NCI-H1092 treated with DMSO at 0.1 percent for 48 hours (cell line): Measurements from ENCODE around the gene DZANK1.
"Not testable (repeated sequence)": the region's sequence is repeated elsewhere in the genome, so short reads cannot be mapped to it uniquely, and the experiment has no call there.

Source experiments
- DNase-seq: peaks from one replicate; lab custom pipeline; 2025; lab: John Stamatoyannopoulos, UW

DZANK1 gene

GRCh38 chr20:18466894-18467730, at the start of gene DZANK1, which contains the start of gene POLR3F:
Gene DZANK1 (minus strand): TSS chr20:18467030. CDS start chr20:18465358, 1,672 bp downstream.
Gene POLR3F (plus strand): TSS chr20:18467390. CDS start chr20:18467507, 117 bp downstream.
- peak; percentile 96 for DNase-seq

- no peak for DNase-seq
Measured at GRCh38 chr20:18515973-18516372, 49.1 kb upstream of the DZANK1 start.

GRCh38 chr20:18514127-18514526, 47.3 kb upstream of the DZANK1 start:
- DNase-seq: no peak

GRCh38 chr20:18513208-18513607, 46.4 kb upstream of the DZANK1 start:
- DNase-seq: no peak

GRCh38 chr20:18511571-18511970, 44.7 kb upstream of the DZANK1 start:
- DNase-seq: no peak

GRCh38 chr20:18507218-18508191, 40.7 kb upstream of the DZANK1 start, which contains the start of gene SEC23B:
Gene SEC23B (plus strand): TSS chr20:18507940. CDS start chr20:18510836, 2,896 bp downstream.
- peak; percentile 99 for DNase-seq

GRCh38 chr20:18506744-18507143, 39.9 kb upstream of the DZANK1 start:
- no peak for DNase-seq

- DNase-seq: no peak
Measured at GRCh38 chr20:18504479-18505060, 37.7 kb upstream of the DZANK1 start.

- not testable (repeated sequence) for DNase-seq
Measured at GRCh38 chr20:18501672-18502071, 34.8 kb upstream of the DZANK1 start.

GRCh38 chr20:18497603-18498002, 30.8 kb upstream of the DZANK1 start:
- DNase-seq: no peak

- DNase-seq: peak; percentile 81
Measured at GRCh38 chr20:18496740-18497592, 30.1 kb upstream of the DZANK1 start, which contains the start of gene RBBP9. Gene RBBP9 (minus strand): TSS chr20:18497225. CDS start chr20:18497167, 58 bp downstream.

- no peak for DNase-seq
Measured at GRCh38 chr20:18496042-18496441, 29.2 kb upstream of the DZANK1 start.

GRCh38 chr20:18488301-18488700, 21.5 kb upstream of the DZANK1 start:
- no peak for DNase-seq

- DNase-seq: no peak
Measured at GRCh38 chr20:18481596-18481995, 14.8 kb upstream of the DZANK1 start.

GRCh38 chr20:18477821-18478220, 11.0 kb upstream of the DZANK1 start:
- no peak for DNase-seq

- DNase-seq: no peak
Measured at GRCh38 chr20:18477218-18477617, 10.4 kb upstream of the DZANK1 start.

GRCh38 chr20:18466574-18466893, 296 bp downstream of the DZANK1 start:
- no peak for DNase-seq

- DNase-seq: no peak
Measured at GRCh38 chr20:18465536-18466200, 1.2 kb downstream of the DZANK1 start.

GRCh38 chr20:18456600-18456999, 10.2 kb downstream of the DZANK1 start:
- DNase-seq: no peak

- DNase-seq: peak; percentile 12
Measured at GRCh38 chr20:18443886-18444285, 22.9 kb downstream of the DZANK1 start.

- DNase-seq: no peak
Measured at GRCh38 chr20:18440403-18440802, 26.4 kb downstream of the DZANK1 start.
